Measurements from ENCODE around the gene MTHFD1L. TPM values are rescaled to one million over a fixed set of nuclear protein-coding genes. Genes with fewer than 3 reads are reported as not detected.

The MTHFD1L gene
- total RNA-seq, 2 experiments from 2014 or later: 51.6 to 54.6 TPM

DNA sequence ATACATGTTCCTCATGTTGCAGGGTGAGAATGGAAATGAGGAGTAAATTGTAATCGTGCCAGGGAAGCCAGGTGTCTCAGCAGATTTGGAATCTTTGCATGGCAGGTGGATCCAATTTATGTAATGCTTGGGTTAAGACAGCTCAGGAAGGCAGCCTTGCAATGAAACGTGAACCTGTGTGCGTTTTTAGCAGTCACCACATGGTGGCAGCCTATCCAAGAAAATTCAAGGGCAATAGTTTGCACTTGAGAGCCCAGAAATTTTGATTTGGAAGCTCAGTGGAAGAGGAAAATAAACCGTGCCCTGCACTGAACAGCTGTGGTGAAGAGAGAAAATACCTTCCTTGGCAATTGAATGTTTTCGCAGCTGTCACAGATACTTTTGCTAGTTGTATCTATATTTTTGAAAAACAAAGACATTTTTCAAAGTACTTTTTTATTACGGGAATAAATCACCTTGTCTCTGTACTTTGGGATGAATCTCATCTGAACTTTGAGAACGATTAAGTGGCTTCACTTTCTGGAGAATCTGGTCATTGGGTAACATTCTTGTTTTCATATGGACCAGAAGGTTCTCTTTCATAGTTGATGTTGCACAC, 26.5 kb downstream of the MTHFD1L start:
- Mint-ChIP-seq H3K4me3 (no peak overlapping the region), H3K4me1 (peaks cover 49% of the 10 kb centered on the region), H3K9me3 (no peaks in the 10 kb centered on the region), H3K27me3 (no peaks in the 10 kb centered on the region), H3K36me3 (ENCODE audit: low read depth) (peaks cover 40% of the 10 kb centered on the region), H3K27ac (peak overlapping the region; percentile 16)
- POLR2A ChIA-PET: interaction anchor here (1.5 to 1.7 kb wide), 3 partner anchors 17 to 443 kb away, joined by 4 to 13 read pairs (median 6); no protein-coding TSS in a partner anchor
- CTCF ChIA-PET: interaction anchor here (0.5 to 11.4 kb wide), 31 partner anchors 10 to 584 kb away, joined by 3 to 247 read pairs (median 5); no protein-coding TSS in a partner anchor
- DNase-seq: peak; percentile 67

DNA sequence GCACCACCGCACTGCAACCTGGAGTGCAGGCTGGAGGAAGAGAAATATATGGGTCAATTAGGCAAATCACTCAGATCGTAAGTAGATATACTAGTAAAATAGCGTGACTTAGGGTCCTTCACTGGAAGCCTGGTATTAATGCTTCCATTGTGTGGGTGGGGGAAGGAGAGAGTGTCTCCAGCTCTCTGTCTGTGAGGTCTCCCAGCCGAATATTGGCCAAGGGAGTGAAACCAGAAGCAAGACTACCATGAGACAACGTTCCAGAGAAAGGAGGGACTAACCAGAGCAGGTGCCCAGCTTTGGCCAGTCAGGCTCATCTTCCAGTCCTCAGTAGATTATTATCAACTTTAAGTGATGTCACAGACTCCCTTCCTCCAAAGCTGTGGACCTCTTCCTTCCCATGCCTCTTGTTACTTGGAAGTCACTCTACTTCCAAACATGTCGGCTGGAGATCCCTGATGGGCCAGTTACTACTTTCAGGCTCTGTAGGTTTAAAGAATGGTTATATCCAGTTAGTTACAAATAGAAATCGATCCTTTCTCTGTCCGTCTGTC, 28.8 kb downstream of the MTHFD1L start:
- Mint-ChIP-seq H3K27ac (peak overlapping the region; percentile 34), H3K4me1 (peaks cover 55% of the 10 kb centered on the region), H3K4me3 (no peak overlapping the region), H3K27me3 (no peaks in the 10 kb centered on the region), H3K36me3 (ENCODE audit: low read depth) (peaks cover 30% of the 10 kb centered on the region), H3K9me3 (no peaks in the 10 kb centered on the region)
- no peak for DNase-seq
- POLR2A ChIA-PET: interaction anchor here (0.8 to 1.3 kb wide), 4 partner anchors 10 to 430 kb away, joined by 3 to 4 read pairs (median 3); no protein-coding TSS in a partner anchor
- CTCF ChIA-PET: interaction anchor here (1.0 to 11.4 kb wide), 6 partner anchors 11 to 441 kb away, joined by 3 to 247 read pairs (median 8); no protein-coding TSS in a partner anchor

DNA sequence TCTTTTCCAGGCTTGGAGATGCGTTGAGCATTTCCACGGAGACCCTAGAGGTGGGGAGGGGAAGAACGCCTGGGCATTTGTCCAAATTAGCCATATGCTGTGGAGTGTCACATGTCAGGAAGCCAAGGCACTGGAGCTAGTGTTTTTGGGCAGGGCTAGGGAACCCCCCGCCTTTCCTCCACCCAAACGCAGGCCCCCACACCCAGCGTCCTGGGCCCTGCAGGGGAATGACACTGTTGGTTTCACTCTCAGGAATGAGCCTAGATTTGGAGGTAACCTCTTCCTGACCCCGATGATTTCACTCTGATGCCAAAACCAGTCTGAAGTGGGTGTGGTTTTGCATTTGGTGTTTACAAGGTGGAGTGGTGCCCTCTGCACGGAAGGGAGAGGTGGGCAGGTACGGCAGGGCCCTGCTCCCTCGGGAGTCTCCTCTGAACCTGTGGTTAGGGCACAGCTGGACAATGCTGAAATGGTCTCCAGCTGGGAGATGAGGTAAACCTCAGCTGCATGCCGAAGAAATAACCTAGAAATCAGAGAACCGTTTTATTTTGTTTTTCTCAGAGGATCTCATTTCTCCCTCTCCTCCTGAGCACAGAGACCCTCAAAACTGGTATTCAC, 29.5 kb downstream of the MTHFD1L start:
- peak overlapping the region; percentile 49 for H3K4me3 Mint-ChIP-seq
- DNase-seq: peak; percentile 51
- H3K36me3 Mint-ChIP-seq (ENCODE audit: low read depth): peaks cover 24% of the 10 kb centered on the region
- peaks cover 55% of the 10 kb centered on the region for H3K4me1 Mint-ChIP-seq
- no peaks in the 10 kb centered on the region for H3K9me3 Mint-ChIP-seq
- ChIA-PET POLR2A (interaction anchor here (0.8 to 1.3 kb wide), 4 partner anchors 9 to 429 kb away, joined by 3 to 4 read pairs (median 3); no protein-coding TSS in a partner anchor), CTCF (interaction anchor here (0.6 to 11.4 kb wide), 8 partner anchors 10 to 440 kb away, joined by 3 to 247 read pairs (median 6); no protein-coding TSS in a partner anchor)
- H3K27me3 Mint-ChIP-seq: no peaks in the 10 kb centered on the region
- H3K27ac Mint-ChIP-seq: peak overlapping the region; percentile 71

DNA sequence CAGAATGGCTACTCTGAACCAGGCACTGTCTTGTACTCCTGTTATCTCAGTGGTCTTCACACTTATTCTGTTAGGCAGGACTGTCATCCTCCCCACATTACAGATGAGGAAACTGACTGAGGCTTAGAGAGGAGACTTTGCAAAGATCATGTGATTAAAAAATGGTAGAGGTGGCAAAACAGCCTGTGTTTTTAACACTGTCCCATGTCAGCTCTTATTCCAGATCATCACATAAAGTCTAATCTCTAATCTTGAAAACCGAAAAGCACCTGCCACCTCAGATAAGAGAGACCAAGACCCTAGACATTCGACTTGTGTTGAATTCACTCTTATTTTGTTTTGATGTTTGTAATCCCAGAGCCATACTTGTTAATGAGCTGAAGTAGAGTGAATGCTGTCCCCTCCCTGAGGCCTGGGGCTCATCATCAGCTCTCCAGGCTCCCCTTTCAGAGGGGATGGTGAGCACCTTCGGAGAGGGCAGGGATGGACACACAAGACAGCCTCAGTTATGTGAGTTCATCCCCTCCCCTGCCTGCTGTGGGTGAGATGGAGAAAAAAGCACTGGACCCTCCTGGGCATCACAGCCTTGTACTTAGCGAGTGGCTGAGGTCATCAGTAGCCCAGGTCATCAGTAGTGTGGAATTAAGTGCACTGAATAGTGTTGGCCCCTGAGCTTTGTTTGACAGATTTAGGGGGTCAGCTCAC, 30.6 kb downstream of the MTHFD1L start:
- H3K4me3 Mint-ChIP-seq: no peak overlapping the region
- peak overlapping the region; percentile 71 for H3K27ac Mint-ChIP-seq
- peaks cover 55% of the 10 kb centered on the region for H3K4me1 Mint-ChIP-seq
- no peak for DNase-seq
- POLR2A ChIA-PET: no interaction called here
- no peaks in the 10 kb centered on the region for H3K27me3 Mint-ChIP-seq
- H3K36me3 Mint-ChIP-seq (ENCODE audit: low read depth): peaks cover 23% of the 10 kb centered on the region
- no peaks in the 10 kb centered on the region for H3K9me3 Mint-ChIP-seq
- CTCF ChIA-PET: interaction anchor here (0.6 to 11.4 kb wide), 6 partner anchors 9 to 439 kb away, joined by 3 to 247 read pairs (median 6); no protein-coding TSS in a partner anchor

DNA sequence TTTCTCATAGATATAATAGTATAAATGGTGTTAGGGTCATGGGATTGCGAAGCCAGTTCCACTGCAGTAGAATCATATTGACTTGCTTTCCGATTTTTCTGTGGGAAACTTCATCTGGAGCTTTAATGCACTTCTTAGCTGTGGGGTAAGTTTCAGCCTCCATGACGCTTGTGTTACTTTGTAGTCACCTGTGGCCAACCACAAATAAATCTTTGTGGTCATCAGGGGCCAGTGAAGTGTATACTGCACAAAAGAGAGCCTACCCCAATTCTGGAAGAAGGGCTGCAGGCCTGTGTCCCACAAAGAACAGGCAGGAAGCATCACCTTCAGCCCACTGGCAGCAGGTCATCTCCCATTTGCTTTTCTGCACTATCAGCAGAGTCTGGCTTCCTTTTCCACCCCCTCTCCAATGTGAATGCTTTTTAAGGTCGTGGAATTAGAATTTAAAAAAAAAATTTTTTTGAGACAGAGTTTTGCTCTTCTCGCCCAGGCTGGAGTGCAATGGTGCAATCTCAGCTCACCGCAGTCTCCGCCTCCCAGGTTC, 32.0 kb downstream of the MTHFD1L start:
- Mint-ChIP-seq H3K4me1 (peaks cover 52% of the 10 kb centered on the region), H3K4me3 (no peak overlapping the region), H3K36me3 (ENCODE audit: low read depth) (peaks cover 18% of the 10 kb centered on the region), H3K27ac (no peak overlapping the region), H3K9me3 (no peaks in the 10 kb centered on the region), H3K27me3 (no peaks in the 10 kb centered on the region)
- ChIA-PET POLR2A (no interaction called here), CTCF (interaction anchor here (3.4 kb wide), 1 partner anchor 438 kb away, joined by 8 read pairs; no protein-coding TSS in a partner anchor)
- peak; percentile 11 for DNase-seq

DNA sequence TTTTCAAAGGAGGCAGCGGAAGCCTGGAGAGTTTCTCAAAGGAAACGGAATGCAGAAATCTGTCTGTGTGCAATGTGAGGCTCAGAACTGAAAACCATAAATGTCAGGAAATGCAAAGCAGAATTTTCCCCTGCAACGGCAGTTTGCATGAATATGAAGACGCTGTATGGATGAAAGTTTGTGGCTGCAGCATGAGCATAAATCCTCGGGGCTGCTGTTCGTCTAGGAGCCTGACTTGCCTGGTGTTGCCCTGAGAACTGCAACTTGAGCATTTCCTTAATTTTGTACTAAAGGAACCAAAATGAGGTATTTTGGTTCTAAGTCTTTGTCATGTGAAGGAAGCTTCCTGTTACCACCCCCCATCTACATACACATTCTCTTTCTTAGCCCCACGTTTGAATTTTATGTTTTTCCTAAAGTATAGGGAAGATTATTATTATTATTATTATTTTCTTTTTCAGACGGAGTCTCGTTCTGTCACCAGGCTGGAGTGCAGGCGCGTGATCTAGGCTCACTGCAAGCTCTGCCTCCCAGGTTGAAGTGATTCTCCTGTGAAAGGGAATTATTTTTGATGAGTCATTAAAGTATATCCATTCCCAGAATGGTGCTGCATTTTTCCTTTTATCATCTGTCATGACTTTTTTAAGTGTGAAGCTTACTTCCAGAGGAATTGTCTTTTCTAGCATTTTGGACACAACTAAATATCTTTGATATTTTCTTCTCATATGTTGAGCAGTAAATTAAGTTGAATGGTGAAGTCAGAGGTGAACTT, 33.1 kb downstream of the MTHFD1L start:
- ChIA-PET CTCF (interaction anchor here (0.6 kb wide), 1 partner anchor 87 kb away, joined by 3 read pairs; no protein-coding TSS in a partner anchor), POLR2A (no interaction called here)
- H3K27ac Mint-ChIP-seq: peak overlapping the region; percentile 40
- no peaks in the 10 kb centered on the region for H3K27me3 Mint-ChIP-seq
- DNase-seq: no peak
- H3K9me3 Mint-ChIP-seq: no peaks in the 10 kb centered on the region
- H3K4me3 Mint-ChIP-seq: no peak overlapping the region
- H3K36me3 Mint-ChIP-seq (ENCODE audit: low read depth): peaks cover 15% of the 10 kb centered on the region
- peaks cover 51% of the 10 kb centered on the region for H3K4me1 Mint-ChIP-seq

DNA sequence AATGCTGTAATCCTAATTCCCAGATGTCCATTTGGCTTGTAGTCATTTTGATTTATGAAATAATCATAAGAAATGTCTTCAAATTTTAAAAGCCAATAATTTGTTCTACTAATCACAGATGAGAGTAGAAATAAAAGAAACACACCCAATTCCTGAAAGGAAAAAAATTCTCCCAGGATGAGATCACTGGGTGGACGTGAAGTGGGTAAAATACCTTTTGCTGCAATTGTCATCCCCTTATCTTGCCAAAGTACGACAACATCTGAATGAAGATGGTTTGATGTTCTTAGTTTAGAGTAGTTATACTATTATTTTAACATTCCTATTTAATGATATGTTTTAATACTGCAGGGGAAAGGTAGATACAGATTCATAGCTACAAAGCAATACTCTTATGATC, 33.7 kb downstream of the MTHFD1L start:
- Mint-ChIP-seq H3K36me3 (ENCODE audit: low read depth) (peaks cover 15% of the 10 kb centered on the region), H3K4me3 (no peak overlapping the region), H3K27me3 (no peaks in the 10 kb centered on the region), H3K4me1 (peaks cover 44% of the 10 kb centered on the region), H3K27ac (no peak overlapping the region), H3K9me3 (no peaks in the 10 kb centered on the region)
- no peak for DNase-seq
- POLR2A ChIA-PET: no interaction called here
- CTCF ChIA-PET: interaction anchor here (0.6 kb wide), 1 partner anchor 86 kb away, joined by 3 read pairs; no protein-coding TSS in a partner anchor

DNA sequence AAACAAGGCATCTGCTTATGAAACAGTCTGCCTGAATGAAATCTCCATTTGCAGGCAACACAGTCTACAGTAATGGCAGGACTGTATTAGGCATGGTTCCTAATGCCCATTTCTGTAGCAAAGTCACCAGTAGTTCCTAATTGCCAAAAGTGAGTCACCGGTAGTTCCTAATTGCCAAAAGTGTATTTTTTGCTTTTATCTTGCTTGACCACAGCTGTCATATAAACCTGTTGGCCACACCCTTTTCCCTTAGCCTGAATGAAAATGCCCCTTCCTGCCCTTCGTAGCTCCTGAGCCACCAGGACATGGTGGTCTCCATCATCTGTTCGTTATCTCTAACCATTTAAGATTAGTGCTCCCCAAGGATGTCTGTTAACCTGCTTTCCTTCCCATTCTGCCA, 34.5 kb downstream of the MTHFD1L start:
- H3K4me1 Mint-ChIP-seq: peaks cover 36% of the 10 kb centered on the region
- ChIA-PET POLR2A (no interaction called here), CTCF (interaction anchor here (0.6 kb wide), 1 partner anchor 117 kb away, joined by 3 read pairs; no protein-coding TSS in a partner anchor)
- H3K36me3 Mint-ChIP-seq (ENCODE audit: low read depth): peaks cover 15% of the 10 kb centered on the region
- no peaks in the 10 kb centered on the region for H3K9me3 Mint-ChIP-seq
- no peak overlapping the region for H3K27ac Mint-ChIP-seq
- no peak overlapping the region for H3K4me3 Mint-ChIP-seq
- no peak for DNase-seq
- H3K27me3 Mint-ChIP-seq: no peaks in the 10 kb centered on the region

DNA sequence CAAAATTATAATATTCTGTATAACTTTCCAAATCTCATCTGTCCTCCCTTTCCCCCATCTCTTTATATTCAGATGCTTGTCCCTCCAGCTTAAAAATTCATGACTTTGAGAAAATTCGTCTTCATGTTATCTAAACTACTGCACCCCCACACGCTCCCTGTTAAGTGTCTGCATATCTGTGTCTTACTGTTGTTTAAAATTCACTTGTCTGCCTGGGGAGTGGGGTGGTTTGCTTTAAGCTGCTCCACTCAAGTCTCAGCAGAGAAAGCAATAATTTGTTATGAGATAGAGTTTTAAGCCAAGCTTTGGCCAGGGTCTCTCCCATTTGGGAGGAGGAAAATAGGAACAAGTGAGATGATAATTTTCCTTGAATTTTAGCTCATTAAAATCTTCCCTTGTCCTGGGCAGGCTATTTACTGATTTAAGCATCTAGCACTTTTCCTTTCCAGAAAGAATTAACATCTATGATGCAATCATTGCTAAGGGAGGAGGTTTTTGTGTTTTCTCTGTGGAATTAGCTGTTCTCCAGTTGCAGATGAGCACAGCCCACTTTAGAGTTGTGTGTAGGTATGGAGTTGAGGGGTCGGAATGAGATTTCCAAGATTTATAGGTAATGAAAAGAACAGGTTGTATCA, 36.8 kb downstream of the MTHFD1L start:
- ChIA-PET CTCF (interaction anchor here (0.8 to 4.3 kb wide), 5 partner anchors 9 to 422 kb away, joined by 3 to 22 read pairs (median 4); no protein-coding TSS in a partner anchor), POLR2A (no interaction called here)
- Mint-ChIP-seq H3K4me3 (no peak overlapping the region), H3K9me3 (no peaks in the 10 kb centered on the region), H3K4me1 (peaks cover 14% of the 10 kb centered on the region), H3K27me3 (no peaks in the 10 kb centered on the region), H3K36me3 (ENCODE audit: low read depth) (peaks cover 24% of the 10 kb centered on the region), H3K27ac (no peak overlapping the region)
- DNase-seq: no peak

DNA sequence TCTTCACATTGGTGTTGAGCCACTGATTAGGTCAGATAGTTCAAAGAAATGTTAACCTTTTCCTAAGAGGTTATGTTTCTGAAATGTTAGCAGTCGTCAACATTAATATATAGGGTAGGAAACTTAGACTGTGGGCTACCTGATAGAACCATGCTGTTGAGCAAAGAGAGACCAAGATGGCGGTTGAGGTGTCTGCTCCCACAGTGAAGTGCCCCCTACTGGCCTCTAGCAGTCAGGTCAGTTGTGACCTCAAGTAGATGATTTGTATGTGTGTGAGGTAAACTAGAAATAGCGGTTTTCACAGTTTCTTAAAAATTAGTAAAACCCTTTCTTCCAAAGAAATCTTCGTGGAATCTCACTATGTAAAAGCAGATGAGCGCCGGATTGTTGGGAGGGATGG, 40.3 kb downstream of the MTHFD1L start:
- H3K27me3 Mint-ChIP-seq: no peaks in the 10 kb centered on the region
- no peak overlapping the region for H3K27ac Mint-ChIP-seq
- H3K36me3 Mint-ChIP-seq (ENCODE audit: low read depth): peaks cover 25% of the 10 kb centered on the region
- CTCF ChIA-PET: interaction anchor here (1.1 kb wide), 1 partner anchor 419 kb away, joined by 4 read pairs; no protein-coding TSS in a partner anchor
- no peaks in the 10 kb centered on the region for H3K4me1 Mint-ChIP-seq
- no peak overlapping the region for H3K4me3 Mint-ChIP-seq
- POLR2A ChIA-PET: no interaction called here
- H3K9me3 Mint-ChIP-seq: no peaks in the 10 kb centered on the region
- no peak for DNase-seq

DNA sequence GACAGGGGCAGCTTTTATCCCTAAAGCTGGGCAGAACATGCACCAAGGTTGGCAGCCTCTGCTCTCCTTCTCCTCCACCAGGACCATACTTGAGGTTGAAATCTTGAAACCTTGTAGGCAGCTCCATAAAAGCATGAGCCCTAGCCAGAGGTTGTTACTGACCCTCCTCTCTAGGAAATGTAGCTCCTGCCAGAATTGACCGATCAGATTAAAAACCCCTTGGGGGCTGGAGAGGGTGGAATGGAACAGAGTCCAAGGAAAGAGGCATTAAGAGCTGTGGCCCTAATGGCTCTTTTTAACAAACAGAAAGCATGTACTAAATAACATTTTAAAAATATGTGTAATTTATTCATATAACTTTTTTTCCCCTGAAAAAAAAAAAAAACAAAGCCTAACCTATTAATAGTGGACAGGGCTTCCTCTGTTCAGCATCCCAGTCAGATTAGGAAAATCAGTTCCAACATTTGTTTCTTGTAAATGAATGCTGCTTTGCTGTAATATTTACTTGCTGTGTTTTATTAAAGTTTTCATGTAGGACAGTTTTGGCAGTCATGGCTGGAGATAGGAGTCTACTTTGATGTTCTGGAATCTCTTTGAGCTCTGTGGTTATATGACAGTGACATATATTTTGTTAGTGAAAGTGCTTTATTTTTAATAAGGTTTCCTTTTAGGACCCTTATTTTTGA, 41.3 kb downstream of the MTHFD1L start:
- POLR2A ChIA-PET: interaction anchor here (0.7 kb wide), 1 partner anchor 14 kb away, joined by 3 read pairs; no protein-coding TSS in a partner anchor
- Mint-ChIP-seq H3K36me3 (ENCODE audit: low read depth) (peaks cover 31% of the 10 kb centered on the region), H3K27ac (no peak overlapping the region), H3K9me3 (no peaks in the 10 kb centered on the region), H3K27me3 (no peaks in the 10 kb centered on the region), H3K4me3 (no peak overlapping the region), H3K4me1 (no peaks in the 10 kb centered on the region)
- DNase-seq: no peak
- CTCF ChIA-PET: interaction anchor here (0.8 to 1.4 kb wide), 4 partner anchors 15 to 418 kb away, joined by 3 to 5 read pairs (median 4); no protein-coding TSS in a partner anchor
